ENCODE measurements around the gene KCNK15.

Gene KCNK15

GRCh38 chr20:44739942-44740341, 5.7 kb upstream of the KCNK15 start:
- no peak for DNase-seq (ENCODE audit: low read depth)
- no peak for TF ChIP-seq CTCF (IDR thresholded peaks at IDR 0.05; ENCODE audit: low read depth, low read length, missing control alignments)
- in situ Hi-C loops (cut with HindIII; ENCODE audit: low sequenced_read_pairs), result loop anchor here (10.0 kb wide), 2 partner anchors 75 to 345 kb away; no protein-coding TSS in a partner anchor
- no peak overlapping the region for H3K4me3 ChIP-seq (ENCODE audit: low read depth, low read length)

- no peak for TF ChIP-seq CTCF (IDR thresholded peaks at IDR 0.05; ENCODE audit: low read depth, low read length, missing control alignments)
- no peak overlapping the region for H3K4me3 ChIP-seq (ENCODE audit: low read depth, low read length)
- no peak for DNase-seq (ENCODE audit: low read depth)
- in situ Hi-C loops (cut with HindIII; ENCODE audit: low sequenced_read_pairs), result no loop called here
Measured at GRCh38 chr20:44742304-44743079, 3.2 kb upstream of the KCNK15 start.

- DNase-seq (ENCODE audit: low read depth), result no peak
- in situ Hi-C loops (cut with HindIII; ENCODE audit: low sequenced_read_pairs), result no loop called here
- H3K4me3 ChIP-seq (ENCODE audit: low read depth, low read length), result no peak overlapping the region
- TF ChIP-seq CTCF (IDR thresholded peaks at IDR 0.05; ENCODE audit: low read depth, low read length, missing control alignments), result no peak
Measured at GRCh38 chr20:44743080-44743701, 2.5 kb upstream of the KCNK15 start.

GRCh38 chr20:44743916-44744655, 1.6 kb upstream of the KCNK15 start:
- DNase-seq (ENCODE audit: low read depth), result no peak
- in situ Hi-C loops (cut with HindIII; ENCODE audit: low sequenced_read_pairs), result no loop called here
- no peak overlapping the region for H3K4me3 ChIP-seq (ENCODE audit: low read depth, low read length)
- TF ChIP-seq CTCF (IDR thresholded peaks at IDR 0.05; ENCODE audit: low read depth, low read length, missing control alignments), result no peak

GRCh38 chr20:44745122-44745597, 505 bp upstream of the KCNK15 start:
- in situ Hi-C loops (cut with HindIII; ENCODE audit: low sequenced_read_pairs), result no loop called here

More at GRCh38 chr20:44745122-44745597, 505 bp upstream of the KCNK15 start:
- no peak for DNase-seq (ENCODE audit: low read depth)
- TF ChIP-seq CTCF (IDR thresholded peaks at IDR 0.05; ENCODE audit: low read depth, low read length, missing control alignments), result no peak
- H3K4me3 ChIP-seq (ENCODE audit: low read depth, low read length), result no peak overlapping the region
